ENCODE measurements around the gene ACOX1.
A peak's percentile ranks its signal among the peaks of the same experiment; 100 is the strongest.

ACOX1 gene

GRCh38 chr17:75910699-75911098, 68.3 kb downstream of the ACOX1 start:
- FAIRE-seq (no peak), DNase-seq (ENCODE audit: insufficient read length) (no peak)
- TF ChIP-seq POLR2A (IDR thresholded peaks at IDR 0.05; ENCODE audit: low read depth, low read length) (no peak), POLR2AphosphoS5 (IDR thresholded peaks at IDR 0.05; ENCODE audit: low read depth, low read length) (no peak), TAF1 (IDR thresholded peaks at IDR 0.05; ENCODE audit: borderline replicate concordance, low read depth, low read length) (no peak)

- DNase-seq (ENCODE audit: insufficient read length) (no peak), FAIRE-seq (no peak)
- TF ChIP-seq TAF1 (IDR thresholded peaks at IDR 0.05; ENCODE audit: borderline replicate concordance, low read depth, low read length), result no peak
- no peak for TF ChIP-seq POLR2AphosphoS5 (IDR thresholded peaks at IDR 0.05; ENCODE audit: low read depth, low read length)
- TF ChIP-seq POLR2A (IDR thresholded peaks at IDR 0.05; ENCODE audit: low read depth, low read length), result no peak
Observed at GRCh38 chr17:75909812-75910274, 69.1 kb downstream of the ACOX1 start.

GRCh38 chr17:75909051-75909811, 69.7 kb downstream of the ACOX1 start:
- no peak for FAIRE-seq
- no peak for TF ChIP-seq POLR2AphosphoS5 (IDR thresholded peaks at IDR 0.05; ENCODE audit: low read depth, low read length)
- no peak for TF ChIP-seq POLR2A (IDR thresholded peaks at IDR 0.05; ENCODE audit: low read depth, low read length)
- no peak for TF ChIP-seq TAF1 (IDR thresholded peaks at IDR 0.05; ENCODE audit: borderline replicate concordance, low read depth, low read length)
- no peak for DNase-seq (ENCODE audit: insufficient read length)

- FAIRE-seq (no peak), DNase-seq (ENCODE audit: insufficient read length) (no peak)
- no peak for TF ChIP-seq TAF1 (IDR thresholded peaks at IDR 0.05; ENCODE audit: borderline replicate concordance, low read depth, low read length)
- TF ChIP-seq POLR2AphosphoS5 (IDR thresholded peaks at IDR 0.05; ENCODE audit: low read depth, low read length), result no peak
- no peak for TF ChIP-seq POLR2A (IDR thresholded peaks at IDR 0.05; ENCODE audit: low read depth, low read length)
Observed at GRCh38 chr17:75908201-75908600, 70.8 kb downstream of the ACOX1 start.

GRCh38 chr17:75906143-75906884, 72.7 kb downstream of the ACOX1 start:
- FAIRE-seq, result no peak

GRCh38 chr17:75904749-75905521, 74.0 kb downstream of the ACOX1 start, which contains the start of gene MRPL38:
TSS of gene MRPL38 (minus strand) at chr17:75904884. CDS start at chr17:75904875, 9 bp downstream.
- peak; percentile 99 for FAIRE-seq
- TF ChIP-seq TAF1 (IDR thresholded peaks at IDR 0.05; ENCODE audit: borderline replicate concordance, low read depth, low read length), result peak; percentile 80
- peak; percentile 84; the same call in 1 of the 2 replicates for TF ChIP-seq POLR2A (IDR thresholded peaks at IDR 0.05; ENCODE audit: low read depth, low read length)
- TF ChIP-seq POLR2AphosphoS5 (IDR thresholded peaks at IDR 0.05; ENCODE audit: low read depth, low read length), result peak; percentile 74; the same call in 1 of the 2 replicates
- DNase-seq (ENCODE audit: insufficient read length), result peak; percentile 99

More at GRCh38 chr17:75906143-75906884, 72.7 kb downstream of the ACOX1 start:
- TF ChIP-seq POLR2A (IDR thresholded peaks at IDR 0.05; ENCODE audit: low read depth, low read length) (no peak), TAF1 (IDR thresholded peaks at IDR 0.05; ENCODE audit: borderline replicate concordance, low read depth, low read length) (no peak), POLR2AphosphoS5 (IDR thresholded peaks at IDR 0.05; ENCODE audit: low read depth, low read length) (no peak)
- DNase-seq (ENCODE audit: insufficient read length), result no peak

GRCh38 chr17:75902406-75902805, 76.6 kb downstream of the ACOX1 start:
- TF ChIP-seq POLR2A (IDR thresholded peaks at IDR 0.05; ENCODE audit: low read depth, low read length), result no peak
- no peak for TF ChIP-seq POLR2AphosphoS5 (IDR thresholded peaks at IDR 0.05; ENCODE audit: low read depth, low read length)
- no peak for TF ChIP-seq TAF1 (IDR thresholded peaks at IDR 0.05; ENCODE audit: borderline replicate concordance, low read depth, low read length)
- no peak for FAIRE-seq
- no peak for DNase-seq (ENCODE audit: insufficient read length)

- no peak for TF ChIP-seq TAF1 (IDR thresholded peaks at IDR 0.05; ENCODE audit: borderline replicate concordance, low read depth, low read length)
- TF ChIP-seq POLR2AphosphoS5 (IDR thresholded peaks at IDR 0.05; ENCODE audit: low read depth, low read length), result no peak
- no peak for TF ChIP-seq POLR2A (IDR thresholded peaks at IDR 0.05; ENCODE audit: low read depth, low read length)
- DNase-seq (ENCODE audit: insufficient read length), result no peak
- no peak for FAIRE-seq
Observed at GRCh38 chr17:75901727-75902126, 77.2 kb downstream of the ACOX1 start.

GRCh38 chr17:75900691-75901533, 78.1 kb downstream of the ACOX1 start:
- DNase-seq (ENCODE audit: insufficient read length), result no peak
- no peak for TF ChIP-seq TAF1 (IDR thresholded peaks at IDR 0.05; ENCODE audit: borderline replicate concordance, low read depth, low read length)
- TF ChIP-seq POLR2AphosphoS5 (IDR thresholded peaks at IDR 0.05; ENCODE audit: low read depth, low read length), result no peak
- TF ChIP-seq POLR2A (IDR thresholded peaks at IDR 0.05; ENCODE audit: low read depth, low read length), result no peak
- no peak for FAIRE-seq

GRCh38 chr17:75899767-75900468, 79.0 kb downstream of the ACOX1 start:
- DNase-seq (ENCODE audit: insufficient read length) (no peak), FAIRE-seq (no peak)
- no peak for TF ChIP-seq TAF1 (IDR thresholded peaks at IDR 0.05; ENCODE audit: borderline replicate concordance, low read depth, low read length)
- TF ChIP-seq POLR2A (IDR thresholded peaks at IDR 0.05; ENCODE audit: low read depth, low read length), result no peak
- no peak for TF ChIP-seq POLR2AphosphoS5 (IDR thresholded peaks at IDR 0.05; ENCODE audit: low read depth, low read length)
